D721Med (cell line): Measurements from ENCODE around the gene PTGER4.
"Not testable (repeated sequence)": the region's sequence is repeated elsewhere in the genome, so short reads cannot be mapped to it uniquely, and the experiment has no call there.

Source experiments
- DNase-seq: peaks from one replicate; pipeline ENCODE4 v3.0.0; 2011; ENCODE audit warnings: low spot score; ENCODE audit not compliant: insufficient read length
- FAIRE-seq: peaks from 2 replicates; lab custom pipeline; 2011; peaks lifted over from hg19 to GRCh38; lab: Jason Lieb, UNC
- CTCF ChIP-seq: IDR thresholded peaks from 2 replicates; pipeline ENCODE4 v1.5.1; 2012; ENCODE audit warnings: mild to moderate bottlenecking, control low read depth; ENCODE audit not compliant: insufficient read depth; ENCODE audit errors: missing control alignments

Gene PTGER4

DNA sequence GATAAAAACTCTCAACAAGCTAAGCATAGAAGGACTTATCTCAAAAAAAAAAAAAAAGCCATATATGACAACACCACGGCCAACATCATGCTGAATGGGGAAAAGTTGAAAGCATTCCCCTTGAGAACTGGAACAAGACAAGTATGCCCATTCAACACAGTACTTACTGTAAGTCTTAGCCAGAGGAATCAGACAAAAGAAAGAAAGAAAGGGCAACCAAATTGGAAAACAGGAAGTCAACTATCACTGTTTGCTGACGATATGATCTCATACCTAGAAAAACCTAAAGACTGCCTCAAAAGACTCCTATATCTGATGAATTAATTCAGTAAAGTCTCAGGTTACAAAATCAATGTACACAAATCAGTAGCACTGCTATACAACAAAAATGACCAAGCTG is 24.6 kb upstream of the PTGER4 start:
- FAIRE-seq (no peak), DNase-seq (no peak)
- no peak for TF ChIP-seq CTCF

DNA sequence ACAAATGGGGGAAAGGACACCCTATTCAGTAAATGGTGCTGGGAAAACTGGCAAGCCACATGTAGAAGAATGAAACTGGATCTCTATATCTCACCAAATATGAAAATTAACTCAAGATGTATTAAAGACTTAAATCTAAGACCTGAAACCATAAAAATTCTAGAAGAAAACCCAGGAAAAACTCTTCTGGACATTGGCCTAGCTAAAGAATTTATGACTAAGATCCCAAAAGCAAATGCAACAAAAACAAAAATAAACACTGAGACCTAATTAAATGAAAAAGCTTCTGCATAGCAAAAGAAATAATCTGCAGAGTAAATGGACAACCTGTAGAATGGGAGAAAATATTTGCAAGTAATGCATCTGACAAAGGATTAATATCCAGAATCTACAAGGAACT is 23.6 kb upstream of the PTGER4 start:
- not testable (repeated sequence) for FAIRE-seq, DNase-seq

- TF ChIP-seq CTCF: no peak
- DNase-seq: no peak
- FAIRE-seq: no peak
Measured at GRCh38 chr5:40656766-40657165, 22.9 kb upstream of the PTGER4 start.

GRCh38 chr5:40660751-40661150 is 19.0 kb upstream of the PTGER4 start:
- FAIRE-seq: no peak
- no peak for TF ChIP-seq CTCF
- no peak for DNase-seq

DNA sequence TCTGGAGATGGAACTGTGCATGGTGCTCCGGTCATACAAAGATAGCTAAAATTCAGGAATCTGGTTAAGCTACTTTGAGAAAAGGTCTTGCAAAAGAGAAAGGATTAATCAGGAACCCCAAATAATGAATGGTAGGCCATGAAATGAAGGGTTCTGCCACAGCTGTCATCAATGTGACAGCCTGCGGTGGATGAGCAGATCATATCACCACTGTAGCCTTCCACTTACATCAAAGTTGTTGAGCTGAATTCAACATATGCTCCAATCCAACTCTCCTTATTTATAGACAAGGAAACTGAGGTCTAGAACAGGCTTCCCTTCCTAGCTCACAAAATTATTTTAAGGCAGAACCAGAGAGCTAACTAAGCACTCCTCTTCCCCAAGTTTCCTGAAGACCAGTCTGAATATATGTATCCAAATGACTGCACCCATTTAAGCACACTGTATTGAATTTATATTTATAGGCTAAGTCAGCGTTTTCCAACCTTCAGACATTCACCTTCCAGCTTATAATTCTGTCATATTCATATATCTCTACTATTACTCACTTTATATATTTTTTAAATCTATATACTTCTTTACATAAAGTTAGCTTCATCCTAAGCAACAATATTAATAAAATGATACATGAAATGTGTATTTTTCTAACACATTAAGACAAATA is 13.9 kb upstream of the PTGER4 start:
- FAIRE-seq (no peak), DNase-seq (no peak)
- no peak for TF ChIP-seq CTCF

- DNase-seq (no peak), FAIRE-seq (no peak)
- TF ChIP-seq CTCF: no peak
Measured at GRCh38 chr5:40666657-40667056, 13.1 kb upstream of the PTGER4 start.

- DNase-seq: no peak
- no peak for TF ChIP-seq CTCF
- peak; percentile 29 for FAIRE-seq
Measured at GRCh38 chr5:40667161-40667663, 12.5 kb upstream of the PTGER4 start.
